Measurements from ENCODE around the gene ACY1.
A peak's percentile ranks its signal among the peaks of the same experiment; 100 is the strongest.
"Not testable (repeated sequence)": the region's sequence is repeated elsewhere in the genome, so short reads cannot be mapped to it uniquely, and the experiment has no call there.

Gene ACY1

GRCh38 chr3:52030714-52031310 is 47.5 kb downstream of the ACY1 start:
- no peak for DNase-seq

GRCh38 chr3:52031896-52032295 is 48.6 kb downstream of the ACY1 start:
- no peak for DNase-seq

GRCh38 chr3:52032702-52033408 is 49.5 kb downstream of the ACY1 start:
- DNase-seq: no peak

GRCh38 chr3:52033748-52034147 is 50.4 kb downstream of the ACY1 start:
- DNase-seq: not testable (repeated sequence)

GRCh38 chr3:52034212-52034611 is 50.9 kb downstream of the ACY1 start:
- no peak for DNase-seq

GRCh38 chr3:52034651-52035050 is 51.3 kb downstream of the ACY1 start:
- DNase-seq: no peak

GRCh38 chr3:52036222-52036694 is 52.9 kb downstream of the ACY1 start:
- no peak for DNase-seq

GRCh38 chr3:52036829-52037228 is 53.5 kb downstream of the ACY1 start:
- peak; percentile 15 for DNase-seq

GRCh38 chr3:52037291-52037690 is 54.0 kb downstream of the ACY1 start:
- no peak for DNase-seq

GRCh38 chr3:52038227-52038626 is 54.9 kb downstream of the ACY1 start:
- DNase-seq: no peak
